Caco-2 (cell line): ENCODE results near the gene CDK5RAP2. TPM values are rescaled to one million over a fixed set of nuclear protein-coding genes. Genes with fewer than 3 reads are reported as not detected.

Source experiments
- BruUV-seq: library from RNA; stranded (reverse); fragments of 400-500 nt; replicated peaks from 2 replicates; lab custom pipeline; 2021; lab: Mats Ljungman, UMichigan
- CTCF ChIA-PET: fragments of 300-600 bp; sonication (Branson Sonifier 250); formaldehyde crosslinking; loops from one replicate; lab custom pipeline; 2022; ENCODE audit warnings: antibody characterized with exemption; lab: Charles Lee
- POLR2A ChIA-PET: fragments of 300-600 bp; sonication (Branson Sonifier 250); formaldehyde crosslinking; loops from one replicate; lab custom pipeline; 2022; ENCODE audit warnings: antibody characterized with exemption; lab: Charles Lee
- DNase-seq, 2 experiments: peaks; one replicate each; pipeline versions ENCODE4 v3.0.0 to v3.0.0-alpha.2; 2020 to 2022
- H3K27me3 ChIP-seq: replicated peaks from 2 replicates; pipeline ENCODE4 v1.6.0; 2011; ENCODE audit warnings: low read length; ENCODE audit not compliant: control insufficient read depth, insufficient read depth
- H3K36me3 ChIP-seq: 2 replicates; pipeline ENCODE4 v1.5.1; 2011; ENCODE audit warnings: low read length; ENCODE audit not compliant: control insufficient read depth, insufficient read depth
- H3K4me1 ChIP-seq: fragments of 250-450 bp; sonication (Bioruptor Pico); 2 replicates; pipeline ENCODE4 v1.5.1; 2020; ENCODE audit warnings: mild to moderate bottlenecking
- H3K4me3 ChIP-seq: 2 replicates; pipeline ENCODE4 v1.5.1; 2011; ENCODE audit warnings: low read depth, mild to moderate bottlenecking, control low read depth, low read length
- H3K9me3 ChIP-seq: fragments of 250-450 bp; sonication (Bioruptor Pico); 2 replicates; pipeline ENCODE4 v1.5.1; 2020; ENCODE audit warnings: mild to moderate bottlenecking, moderate library complexity
- H3K27ac Mint-ChIP-seq: one replicate; pipeline ENCODE4 v1.8.0; 2022; ENCODE audit warnings: mixed read lengths; ENCODE audit not compliant: unreplicated experiment
- H3K27me3 Mint-ChIP-seq: one replicate; pipeline ENCODE4 v1.8.0; 2022; ENCODE audit warnings: mixed read lengths; ENCODE audit not compliant: insufficient read depth, unreplicated experiment
- H3K36me3 Mint-ChIP-seq: one replicate; pipeline ENCODE4 v1.8.0; 2022; ENCODE audit warnings: mild to moderate bottlenecking, mixed read lengths; ENCODE audit not compliant: insufficient read depth, unreplicated experiment
- H3K4me1 Mint-ChIP-seq: one replicate; pipeline ENCODE4 v1.8.0; 2022; ENCODE audit warnings: low read depth, mixed read lengths; ENCODE audit not compliant: unreplicated experiment
- H3K4me3 Mint-ChIP-seq: one replicate; pipeline ENCODE4 v1.8.0; 2022; ENCODE audit warnings: mild to moderate bottlenecking, moderate library complexity, mixed read lengths; ENCODE audit not compliant: unreplicated experiment
- H3K9me3 Mint-ChIP-seq: one replicate; pipeline ENCODE4 v1.8.0; 2022; ENCODE audit warnings: mixed read lengths; ENCODE audit not compliant: unreplicated experiment
- CTCF ChIP-seq, 2 experiments: fragments of 200-600 bp in 1 of 2; IDR thresholded peaks; 1 replicate in 1 of 2; 2 replicates in 1 of 2; pipeline versions ENCODE4 v1.5.1 to v1.8.0; 2011 to 2022; ENCODE audit warnings: antibody characterized with exemption in 1 of 2, control low read depth in 1 of 2, inconsistent platforms in 1 of 2, low read depth in 1 of 2, low read length in 1 of 2, mild to moderate bottlenecking in 1 of 2, moderate library complexity in 1 of 2; ENCODE audit not compliant: insufficient read depth in 1 of 2, severe bottlenecking in 1 of 2, unreplicated experiment in 1 of 2
- intact Hi-C: fragments of 100-400 bp; cut with micrococcal nuclease; formaldehyde crosslinking; loops from one replicate; pipeline ENCODE4 v1.10.0; 2022; ENCODE audit not compliant: unreplicated experiment
- total RNA-seq: library from RNA; stranded (reverse); gene quantifications from 2 replicates; pipeline ENCODE4 v1.2.3, GENCODE V29; 2022

CDK5RAP2 gene
- total RNA-seq, 1 experiment from 2014 or later, result 71.3 TPM

- no peak for TF ChIP-seq CTCF (IDR thresholded peaks at IDR 0.05; ENCODE audit: insufficient read depth in 1 of 2, low read depth in 1 of 2, low read length in 1 of 2, severe bottlenecking in 1 of 2, unreplicated experiment in 1 of 2)
- H3K9me3 ChIP-seq, result no peaks in the 10 kb centered on the region
- H3K27me3 Mint-ChIP-seq, result no peaks in the 10 kb centered on the region
- TSS peak; percentile 8 for BruUV-seq
- peaks cover 27% of the 10 kb centered on the region for H3K36me3 Mint-ChIP-seq
- peaks cover 8% of the 10 kb centered on the region for H3K4me1 ChIP-seq
- CTCF ChIA-PET, result no interaction called here
- no peaks in the 10 kb centered on the region for H3K27me3 ChIP-seq
- no peaks in the 10 kb centered on the region for H3K4me1 Mint-ChIP-seq
- H3K27ac Mint-ChIP-seq, result no peak overlapping the region
- no peaks in the 10 kb centered on the region; the same call in 1 of the 2 replicates for H3K36me3 ChIP-seq
- POLR2A ChIA-PET, result no interaction called here
- intact Hi-C loops, result no loop called here
- H3K9me3 Mint-ChIP-seq, result no peaks in the 10 kb centered on the region
- peak in 1 of 2 experiments; percentile 18 for DNase-seq
- no peak overlapping the region for H3K4me3 Mint-ChIP-seq
- no peak overlapping the region for H3K4me3 ChIP-seq
Measured at GRCh38 chr9:120385606-120386389, 194.2 kb downstream of the CDK5RAP2 start.

GRCh38 chr9:120384925-120385272 lies 195.1 kb downstream of the CDK5RAP2 start:
- Histone ChIP-seq H3K9me3 (peaks cover 2% of the 10 kb centered on the region; the same call in 1 of the 2 replicates), H3K4me1 (peaks cover 8% of the 10 kb centered on the region), H3K27me3 (no peaks in the 10 kb centered on the region), H3K36me3 (no peaks in the 10 kb centered on the region; the same call in 1 of the 2 replicates), H3K4me3 (no peak overlapping the region)
- no TSS peak for BruUV-seq
- POLR2A ChIA-PET, result no interaction called here
- H3K4me1 Mint-ChIP-seq, result no peaks in the 10 kb centered on the region
- CTCF ChIA-PET, result no interaction called here
- TF ChIP-seq CTCF (IDR thresholded peaks at IDR 0.05; ENCODE audit: insufficient read depth in 1 of 2, low read depth in 1 of 2, low read length in 1 of 2, severe bottlenecking in 1 of 2, unreplicated experiment in 1 of 2), result no peak
- H3K27ac Mint-ChIP-seq, result no peak overlapping the region
- H3K9me3 Mint-ChIP-seq, result no peaks in the 10 kb centered on the region
- H3K36me3 Mint-ChIP-seq, result peaks cover 25% of the 10 kb centered on the region
- intact Hi-C loops, result no loop called here
- no peaks in the 10 kb centered on the region for H3K27me3 Mint-ChIP-seq
- H3K4me3 Mint-ChIP-seq, result no peak overlapping the region
- DNase-seq, result no peak

GRCh38 chr9:120383999-120384924 lies 195.7 kb downstream of the CDK5RAP2 start:
- Histone ChIP-seq H3K36me3 (no peaks in the 10 kb centered on the region; the same call in 1 of the 2 replicates), H3K4me1 (peaks cover 8% of the 10 kb centered on the region), H3K9me3 (peaks cover 4% of the 10 kb centered on the region; the same call in 1 of the 2 replicates), H3K4me3 (no peak overlapping the region), H3K27me3 (no peaks in the 10 kb centered on the region)
- CTCF ChIA-PET, result interaction anchor here (0.6 kb wide), 3 partner anchors 14 to 286 kb away, joined by 3 to 6 read pairs (median 3); no protein-coding TSS in a partner anchor
- H3K36me3 Mint-ChIP-seq, result peaks cover 25% of the 10 kb centered on the region
- peak overlapping the region; percentile 53 for H3K27ac Mint-ChIP-seq
- no peaks in the 10 kb centered on the region for H3K27me3 Mint-ChIP-seq
- peak in 1 of 2 experiments; percentile 44 for DNase-seq
- intact Hi-C loops, result no loop called here
- POLR2A ChIA-PET, result no interaction called here
- no peaks in the 10 kb centered on the region for H3K9me3 Mint-ChIP-seq
- BruUV-seq, result no TSS peak
- H3K4me1 Mint-ChIP-seq, result no peaks in the 10 kb centered on the region
- no peak overlapping the region for H3K4me3 Mint-ChIP-seq
- no peak for TF ChIP-seq CTCF (IDR thresholded peaks at IDR 0.05; ENCODE audit: insufficient read depth in 1 of 2, low read depth in 1 of 2, low read length in 1 of 2, severe bottlenecking in 1 of 2, unreplicated experiment in 1 of 2)
